ENCODE results near the gene TSPYL2.
A peak's percentile ranks its signal among the peaks of the same experiment; 100 is the strongest.

TSPYL2 gene

GRCh38 chrX:53081925-53082772, at the start of gene TSPYL2:
Gene TSPYL2 (plus strand): TSS chrX:53082367. CDS start chrX:53082499, 132 bp downstream.
- DNase-seq (ENCODE audit: low read depth): peak; percentile 90

- no peak for DNase-seq (ENCODE audit: low read depth)
These were observed 46.0 kb upstream of the TSPYL2 start for GRCh38 chrX:53036149-53036548.

GRCh38 chrX:53039236-53039635, 42.9 kb upstream of the TSPYL2 start:
- no peak for DNase-seq (ENCODE audit: low read depth)

- DNase-seq (ENCODE audit: low read depth): no peak
These were observed 37.2 kb upstream of the TSPYL2 start for GRCh38 chrX:53044995-53045394.

GRCh38 chrX:53047228-53047627, 34.9 kb upstream of the TSPYL2 start:
- no peak for DNase-seq (ENCODE audit: low read depth)

GRCh38 chrX:53048169-53049126, 33.7 kb upstream of the TSPYL2 start, which contains the start of gene GPR173:
Gene GPR173 (plus strand): TSS chrX:53048789. CDS start chrX:53076622, 27,833 bp downstream.
- DNase-seq (ENCODE audit: low read depth): no peak

- no peak for DNase-seq (ENCODE audit: low read depth)
These were observed 33.0 kb upstream of the TSPYL2 start for GRCh38 chrX:53049127-53049517.

GRCh38 chrX:53050841-53051240, 31.3 kb upstream of the TSPYL2 start:
- DNase-seq (ENCODE audit: low read depth): no peak

- no peak for DNase-seq (ENCODE audit: low read depth)
These were observed 26.8 kb upstream of the TSPYL2 start for GRCh38 chrX:53055244-53055849.

- no peak for DNase-seq (ENCODE audit: low read depth)
These were observed 25.9 kb upstream of the TSPYL2 start for GRCh38 chrX:53056292-53056691.

- no peak for DNase-seq (ENCODE audit: low read depth)
These were observed 17.1 kb upstream of the TSPYL2 start for GRCh38 chrX:53065104-53065503.

GRCh38 chrX:53071064-53071463, 11.1 kb upstream of the TSPYL2 start:
- DNase-seq (ENCODE audit: low read depth): no peak

- peak; percentile 55 for DNase-seq (ENCODE audit: low read depth)
These were observed 10.4 kb upstream of the TSPYL2 start for GRCh38 chrX:53071604-53072417.

GRCh38 chrX:53072418-53073114, 9.6 kb upstream of the TSPYL2 start:
- no peak for DNase-seq (ENCODE audit: low read depth)

GRCh38 chrX:53073115-53073586, 9.0 kb upstream of the TSPYL2 start:
- no peak for DNase-seq (ENCODE audit: low read depth)

GRCh38 chrX:53075011-53075410, 7.2 kb upstream of the TSPYL2 start:
- no peak for DNase-seq (ENCODE audit: low read depth)

- no peak for DNase-seq (ENCODE audit: low read depth)
These were observed 5.5 kb upstream of the TSPYL2 start for GRCh38 chrX:53076671-53077070.

- DNase-seq (ENCODE audit: low read depth): no peak
These were observed 4.7 kb upstream of the TSPYL2 start for GRCh38 chrX:53077207-53078197.

GRCh38 chrX:53078943-53079342, 3.2 kb upstream of the TSPYL2 start:
- DNase-seq (ENCODE audit: low read depth): no peak

Measured in activated T-cell treated with anti-CD3 and anti-CD28 coated beads for 24 hours (primary cell).